Trophoblast cell (in vitro differentiated cells and primary cell): ENCODE results near the gene L3MBTL3.
"Not testable (repeated sequence)": the region's sequence is repeated elsewhere in the genome, so short reads cannot be mapped to it uniquely, and the experiment has no call there.

Source experiments
- DNase-seq, 2 donors: peaks; one replicate each; pipeline ENCODE4 v3.0.0-alpha.2; 2016
- H2AFZ ChIP-seq: 2 replicates; pipeline ENCODE4 v1.6.1; 2013; ENCODE audit warnings: low read length, moderate library complexity, mild to moderate bottlenecking; ENCODE audit not compliant: insufficient read depth, poor library complexity
- H2AK5ac ChIP-seq: 2 replicates; pipeline ENCODE4 v1.6.1; 2013; ENCODE audit warnings: mild to moderate bottlenecking, low read length
- H2BK120ac ChIP-seq: 2 replicates; pipeline ENCODE4 v1.6.1; 2013; ENCODE audit warnings: low read length, mild to moderate bottlenecking, moderate library complexity; ENCODE audit not compliant: insufficient read depth, poor library complexity
- H2BK12ac ChIP-seq: 2 replicates; pipeline ENCODE4 v1.6.1; 2013; ENCODE audit warnings: mild to moderate bottlenecking, low read length, moderate library complexity
- H2BK5ac ChIP-seq: 2 replicates; pipeline ENCODE4 v1.6.1; 2013; ENCODE audit warnings: low read length, low read depth, moderate library complexity, mild to moderate bottlenecking; ENCODE audit not compliant: poor library complexity
- H3K14ac ChIP-seq: 2 replicates; pipeline ENCODE4 v1.6.1; 2013; ENCODE audit warnings: mild to moderate bottlenecking, low read length
- H3K18ac ChIP-seq: 2 replicates; pipeline ENCODE4 v1.6.1; 2013; ENCODE audit warnings: mild to moderate bottlenecking, low read length
- H3K23ac ChIP-seq: 2 replicates; pipeline ENCODE4 v1.6.1; 2013; ENCODE audit warnings: low read length
- H3K27ac ChIP-seq: 2 replicates; pipeline ENCODE4 v1.5.1; 2013; ENCODE audit warnings: low read depth, mild to moderate bottlenecking, inconsistent platforms, low read length, moderate library complexity
- H3K27me3 ChIP-seq: 2 replicates; pipeline ENCODE4 v1.6.1; 2013; ENCODE audit warnings: inconsistent platforms, mild to moderate bottlenecking, low read length, moderate library complexity; ENCODE audit not compliant: insufficient read depth
- H3K36me3 ChIP-seq, 2 experiments: 1 replicate in 1 of 2; 2 replicates in 1 of 2; pipeline ENCODE4 v1.6.1; 2013; ENCODE audit warnings: low read length in 2 of 2, mild to moderate bottlenecking in 2 of 2, moderate library complexity in 1 of 2; ENCODE audit not compliant: insufficient read depth in 2 of 2, control insufficient read depth in 1 of 2
- H3K4ac ChIP-seq: 2 replicates; pipeline ENCODE4 v1.6.1; 2013; ENCODE audit warnings: low read depth, mild to moderate bottlenecking, low read length, moderate library complexity
- H3K4me1 ChIP-seq, 2 experiments: 1 replicate in 1 of 2; 2 replicates in 1 of 2; pipeline ENCODE4 v1.6.1; 2013; ENCODE audit warnings: low read length in 2 of 2, mild to moderate bottlenecking in 2 of 2, moderate library complexity in 1 of 2; ENCODE audit not compliant: insufficient read depth in 2 of 2, control insufficient read depth in 1 of 2
- H3K4me2 ChIP-seq: 2 replicates; pipeline ENCODE4 v1.6.1; 2013; ENCODE audit warnings: inconsistent platforms, mild to moderate bottlenecking, low read length, moderate library complexity
- H3K4me3 ChIP-seq: 2 replicates; pipeline ENCODE4 v1.5.1; 2013; ENCODE audit warnings: mild to moderate bottlenecking, low read depth, low read length, inconsistent platforms
- H3K79me1 ChIP-seq: one replicate; pipeline ENCODE4 v1.6.1; 2013; ENCODE audit warnings: low read length
- H3K79me2 ChIP-seq: 2 replicates; pipeline ENCODE4 v1.6.1; 2013; ENCODE audit warnings: low read length, mild to moderate bottlenecking; ENCODE audit not compliant: control insufficient read depth, insufficient read depth, poor library complexity
- H3K9ac ChIP-seq: 2 replicates; pipeline ENCODE4 v1.6.1; 2013; ENCODE audit warnings: mild to moderate bottlenecking, low read length
- H3K9me3 ChIP-seq: 2 replicates; pipeline ENCODE4 v1.6.1; 2013; ENCODE audit warnings: low read depth, mild to moderate bottlenecking, control low read depth, inconsistent platforms, low read length; ENCODE audit not compliant: insufficient read depth
- H4K12ac ChIP-seq: 2 replicates; pipeline ENCODE4 v1.6.1; 2013; ENCODE audit warnings: low read depth, mild to moderate bottlenecking, low read length, moderate library complexity
- H4K8ac ChIP-seq: 2 replicates; pipeline ENCODE4 v1.6.1; 2013; ENCODE audit warnings: low read depth, mild to moderate bottlenecking, low read length, moderate library complexity
- H4K91ac ChIP-seq: one replicate; pipeline ENCODE4 v1.6.1; 2013; ENCODE audit warnings: low read depth, mild to moderate bottlenecking, low read length, moderate library complexity
- WGBS: extraction: QIAGEN DNeasy Blood & Tissue Kit; methylation state at CpG from one replicate; pipeline ENCODE4 v1.1.7; 2013; ENCODE audit warnings: missing lambda C conversion rate; ENCODE audit not compliant: insufficient read length, insufficient coverage; ENCODE audit errors: extremely low coverage; 5-methylcytosine and 5-hydroxymethylcytosine counted together

Gene L3MBTL3

GRCh38 chr6:130116273-130116672, 97.9 kb downstream of the L3MBTL3 start:
- Histone ChIP-seq H3K79me2 (no peaks in the 10 kb centered on the region), H2AK5ac (no peak overlapping the region), H4K8ac (no peak overlapping the region), H3K14ac (no peak overlapping the region), H3K4me1 (no peaks in the 10 kb centered on the region), H3K27me3 (no peaks in the 10 kb centered on the region), H3K9ac (no peak overlapping the region), H3K36me3 (no peaks in the 10 kb centered on the region), H3K4me3 (no peak overlapping the region), H3K79me1 (no peaks in the 10 kb centered on the region), H2BK12ac (no peak overlapping the region), H3K27ac (no peak overlapping the region), H4K91ac (no peak overlapping the region), H2AFZ (no peak overlapping the region), H3K4me2 (no peak overlapping the region), H3K23ac (no peak overlapping the region), H4K12ac (no peak overlapping the region), H3K9me3 (no peaks in the 10 kb centered on the region), H3K18ac (no peak overlapping the region), H2BK120ac (no peak overlapping the region), H3K4ac (no peak overlapping the region), H2BK5ac (no peak overlapping the region)
- DNase-seq = no peak
- no CpG with 5 or more reads among the region's 4 CpGs for WGBS

GRCh38 chr6:130117187-130117701, 98.9 kb downstream of the L3MBTL3 start:
- DNase-seq, H2AFZ ChIP-seq, H2BK120ac ChIP-seq, H3K4ac ChIP-seq, H2BK5ac ChIP-seq, H3K79me1 ChIP-seq, H2BK12ac ChIP-seq, H3K9ac ChIP-seq, H3K4me1 ChIP-seq, H4K8ac ChIP-seq, H3K23ac ChIP-seq, H3K27ac ChIP-seq, H4K91ac ChIP-seq, H3K18ac ChIP-seq, H4K12ac ChIP-seq, H3K4me3 ChIP-seq, H3K36me3 ChIP-seq, H3K4me2 ChIP-seq, H3K79me2 ChIP-seq, H3K9me3 ChIP-seq, H2AK5ac ChIP-seq, H3K14ac ChIP-seq, H3K27me3 ChIP-seq: not testable (repeated sequence)
- no CpG with 5 or more reads among the region's 4 CpGs for WGBS

GRCh38 chr6:130118236-130118635, 99.9 kb downstream of the L3MBTL3 start:
- no peak overlapping the region for H3K14ac ChIP-seq
- no peak overlapping the region for H3K23ac ChIP-seq
- H3K36me3 ChIP-seq = no peaks in the 10 kb centered on the region
- H2BK5ac ChIP-seq = no peak overlapping the region
- H3K79me2 ChIP-seq = no peaks in the 10 kb centered on the region
- no peak overlapping the region for H4K12ac ChIP-seq
- H3K9ac ChIP-seq = no peak overlapping the region
- H3K4me2 ChIP-seq = no peak overlapping the region
- no peak overlapping the region for H2AK5ac ChIP-seq
- H2AFZ ChIP-seq = no peak overlapping the region
- no peaks in the 10 kb centered on the region for H3K9me3 ChIP-seq
- no peaks in the 10 kb centered on the region for H3K79me1 ChIP-seq
- H2BK12ac ChIP-seq = no peak overlapping the region
- no peaks in the 10 kb centered on the region for H3K4me1 ChIP-seq
- no peak overlapping the region for H3K18ac ChIP-seq
- no CpG with 5 or more reads among the region's 6 CpGs for WGBS
- no peaks in the 10 kb centered on the region for H3K27me3 ChIP-seq
- no peak overlapping the region for H4K91ac ChIP-seq
- H3K4ac ChIP-seq = no peak overlapping the region
- DNase-seq = no peak
- H4K8ac ChIP-seq = no peak overlapping the region
- H3K4me3 ChIP-seq = no peak overlapping the region
- H3K27ac ChIP-seq = no peak overlapping the region
- H2BK120ac ChIP-seq = no peak overlapping the region

- no peaks in the 10 kb centered on the region for H3K36me3 ChIP-seq
- no peak overlapping the region for H3K18ac ChIP-seq
- no peaks in the 10 kb centered on the region for H3K4me1 ChIP-seq
- H2AFZ ChIP-seq = no peak overlapping the region
- H2BK5ac ChIP-seq = no peak overlapping the region
- no peaks in the 10 kb centered on the region for H3K79me1 ChIP-seq
- DNase-seq = no peak
- H4K12ac ChIP-seq = no peak overlapping the region
- no peak overlapping the region for H3K4me2 ChIP-seq
- H3K4me3 ChIP-seq = no peak overlapping the region
- H2BK120ac ChIP-seq = no peak overlapping the region
- no peak overlapping the region for H3K9ac ChIP-seq
- H3K9me3 ChIP-seq = no peaks in the 10 kb centered on the region
- H2BK12ac ChIP-seq = no peak overlapping the region
- no peak overlapping the region for H4K91ac ChIP-seq
- no peak overlapping the region for H3K27ac ChIP-seq
- H4K8ac ChIP-seq = no peak overlapping the region
- no peak overlapping the region for H3K14ac ChIP-seq
- no peak overlapping the region for H3K23ac ChIP-seq
- H3K27me3 ChIP-seq = no peaks in the 10 kb centered on the region
- no peak overlapping the region for H3K4ac ChIP-seq
- WGBS = no CpG with 5 or more reads among the region's 1 CpG
- H2AK5ac ChIP-seq = no peak overlapping the region
- H3K79me2 ChIP-seq = no peaks in the 10 kb centered on the region
Measured at GRCh38 chr6:130119211-130119610, 100.8 kb downstream of the L3MBTL3 start.
